ENCODE results near the gene MCAT.
"Not testable (repeated sequence)": the region's sequence is repeated elsewhere in the genome, so short reads cannot be mapped to it uniquely, and the experiment has no call there.

The MCAT gene

DNA sequence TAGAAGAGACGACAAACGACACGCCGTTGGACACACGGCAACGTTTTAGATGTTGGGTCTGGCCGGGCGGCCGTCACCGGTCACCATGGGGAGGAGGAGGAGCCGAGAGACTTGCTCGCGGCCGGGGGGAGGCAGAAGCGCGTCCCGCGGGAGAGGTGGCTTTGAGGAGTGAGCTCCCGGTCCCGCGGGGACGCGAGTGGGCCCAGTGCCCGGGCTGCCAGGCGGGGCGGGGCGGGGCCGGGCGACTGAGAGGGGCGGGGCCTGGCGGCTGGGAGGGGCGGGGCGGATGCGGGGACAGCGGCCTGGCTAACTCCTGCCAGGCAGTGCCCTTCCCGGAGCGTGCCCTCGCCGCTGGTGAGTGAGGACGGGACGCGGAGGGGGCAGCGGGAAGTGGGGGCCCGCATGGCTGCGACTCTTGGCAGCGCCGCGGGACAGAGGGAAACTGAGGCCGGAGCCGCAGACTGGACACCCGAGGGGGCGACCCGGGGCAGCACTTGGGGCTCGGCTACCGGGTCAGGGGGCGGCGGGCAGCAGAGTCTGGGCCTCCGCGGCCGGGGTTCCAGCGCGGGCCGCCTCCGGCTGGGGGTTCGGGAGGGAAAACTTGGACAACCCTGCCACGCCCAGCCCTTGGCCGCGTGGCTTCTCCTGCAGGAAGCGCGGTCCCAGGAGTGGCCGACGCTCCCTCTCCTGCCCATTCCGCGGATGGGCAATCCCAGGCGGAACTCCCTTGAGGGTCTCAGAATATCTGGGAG is 8.2 kb upstream of the MCAT start, which contains the start of gene TSPO:
TSS of gene TSPO (plus strand) at position 309 of the 752 bp plus-strand sequence. CDS start 7,680 bp downstream, outside the sequence.
- ChIA-PET CTCF (no interaction called here), POLR2A (no interaction called here)
- no peak for TF ChIP-seq CTCF (IDR thresholded peaks at IDR 0.05; ENCODE audit: control extremely low read depth, extremely low read depth, low read depth, missing control alignments)
- DNase-seq (ENCODE audit: extremely low spot score), result peak; percentile 82

- POLR2A ChIA-PET, result no interaction called here
- no peak for TF ChIP-seq CTCF (IDR thresholded peaks at IDR 0.05; ENCODE audit: control extremely low read depth, extremely low read depth, low read depth, missing control alignments)
Observed at GRCh38 chr22:43150731-43151206, 7.6 kb upstream of the MCAT start.

DNA sequence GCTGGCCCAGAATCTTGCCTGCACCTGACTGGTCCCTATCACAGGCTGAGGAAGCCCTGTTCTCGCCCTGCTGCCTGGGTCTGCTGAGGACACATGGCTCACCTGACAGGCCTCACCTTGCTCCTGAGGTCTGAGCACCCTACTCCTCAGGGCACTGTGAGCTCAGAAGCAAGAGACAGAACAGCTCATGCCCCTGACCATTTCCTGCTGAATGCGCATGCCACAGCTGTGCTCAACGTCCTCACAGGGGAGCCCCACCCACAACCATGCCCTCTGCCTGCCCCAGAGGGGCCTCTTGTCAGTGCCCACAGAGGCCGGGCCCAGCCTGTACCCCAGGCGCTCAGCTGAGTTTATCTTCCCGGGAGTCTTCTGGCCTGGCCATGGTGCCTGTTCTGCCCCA is 5.4 kb upstream of the MCAT start:
- TF ChIP-seq CTCF (IDR thresholded peaks at IDR 0.05; ENCODE audit: control extremely low read depth, extremely low read depth, low read depth, missing control alignments), result no peak
- CTCF ChIA-PET, result no interaction called here
- POLR2A ChIA-PET, result interaction anchor here (0.7 kb wide), 1 partner anchor 36 kb away, joined by 3 read pairs; no protein-coding TSS in a partner anchor
- DNase-seq (ENCODE audit: extremely low spot score), result no peak

More at GRCh38 chr22:43150731-43151206, 7.6 kb upstream of the MCAT start:
- DNase-seq (ENCODE audit: extremely low spot score), result no peak
- CTCF ChIA-PET, result no interaction called here

- DNase-seq (ENCODE audit: extremely low spot score), result no peak
- ChIA-PET CTCF (no interaction called here), POLR2A (interaction anchor here (0.7 kb wide), 1 partner anchor 385 kb away, joined by 8 read pairs; no protein-coding TSS in a partner anchor)
- TF ChIP-seq CTCF (IDR thresholded peaks at IDR 0.05; ENCODE audit: control extremely low read depth, extremely low read depth, low read depth, missing control alignments), result no peak
Observed at GRCh38 chr22:43147821-43148220, 4.6 kb upstream of the MCAT start.

- DNase-seq (ENCODE audit: extremely low spot score); POLR2A ChIA-PET: not testable (repeated sequence)
- CTCF ChIA-PET, result interaction anchor here (1.2 kb wide), 1 partner anchor 13 kb away, joined by 3 read pairs; no protein-coding TSS in a partner anchor
Observed at GRCh38 chr22:43146332-43146731, 3.1 kb upstream of the MCAT start.

GRCh38 chr22:43145371-43145770 is 2.2 kb upstream of the MCAT start:
- POLR2A ChIA-PET; DNase-seq (ENCODE audit: extremely low spot score); CTCF ChIA-PET: not testable (repeated sequence)

GRCh38 chr22:43144949-43145348 is 1.8 kb upstream of the MCAT start:
- TF ChIP-seq CTCF (IDR thresholded peaks at IDR 0.05; ENCODE audit: control extremely low read depth, extremely low read depth, low read depth, missing control alignments), result no peak
- ChIA-PET POLR2A (no interaction called here), CTCF (no interaction called here)
- DNase-seq (ENCODE audit: extremely low spot score), result no peak
